ENCODE data around the gene ZNF213.

DNA sequence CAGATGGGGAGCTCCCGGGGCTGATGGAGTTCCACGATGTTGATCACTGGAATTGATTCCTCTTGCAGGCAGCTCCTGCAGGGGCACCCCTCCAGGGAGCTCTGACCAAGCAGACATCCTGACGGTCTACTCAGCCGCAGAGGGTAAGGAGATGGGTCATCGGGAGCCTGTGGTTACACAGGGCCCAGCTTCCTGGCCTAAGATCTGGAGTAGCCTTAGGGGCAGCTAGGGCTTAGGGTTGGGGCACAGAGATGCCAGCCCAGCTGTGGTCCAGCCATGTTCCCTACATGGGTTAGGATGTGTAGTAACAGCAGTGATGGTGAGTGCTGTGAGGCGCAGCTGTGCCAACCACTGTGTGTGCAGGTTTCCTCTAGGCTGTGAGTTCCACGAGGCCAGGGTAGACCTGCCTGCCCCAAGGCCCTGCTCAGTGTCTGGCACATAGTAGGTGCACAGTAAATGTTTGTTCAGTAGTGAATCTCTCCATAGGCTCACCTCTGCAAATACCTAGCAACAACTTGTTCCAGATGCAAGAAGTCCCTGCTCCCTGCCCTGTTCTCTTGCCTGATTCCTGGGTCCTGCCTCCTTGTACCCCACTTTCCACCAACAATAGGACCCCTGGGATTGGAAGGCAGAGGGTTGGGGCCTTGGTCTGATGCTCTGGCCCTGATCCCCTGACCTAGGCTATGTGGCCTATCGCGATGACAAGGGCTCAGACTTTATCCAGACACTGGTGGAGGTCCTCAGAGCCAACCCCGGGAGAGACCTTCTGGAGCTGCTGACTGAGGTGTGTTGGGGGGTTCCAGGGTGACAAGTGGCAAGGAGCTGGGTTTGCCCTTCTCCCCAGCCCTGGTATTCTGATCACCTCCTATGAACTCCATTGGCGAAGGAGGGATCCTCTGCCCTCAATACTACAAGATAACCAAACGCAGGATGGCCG, 13.7 kb downstream of the ZNF213 start:
- TF ChIP-seq EZH2 (IDR thresholded peaks at IDR 0.05; ENCODE audit: low read depth, unreplicated experiment) (no peak), POLR2AphosphoS5 (IDR thresholded peaks at IDR 0.05; ENCODE audit: low read depth) (no peak), EZH2phosphoT487 (IDR thresholded peaks at IDR 0.05; ENCODE audit: unreplicated experiment) (no peak), ZNF114 (CRISPR knock-in tag; IDR thresholded peaks at IDR 0.05) (no peak), NANOG (IDR thresholded peaks at IDR 0.05; ENCODE audit: borderline replicate concordance) (no peak), ZNF331 (CRISPR knock-in tag; IDR thresholded peaks at IDR 0.05; ENCODE audit: low read depth) (no peak), CREB1 (CRISPR knock-in tag; IDR thresholded peaks at IDR 0.05; ENCODE audit: low read depth) (no peak)
- TF ChIP-seq, protein P1, sequence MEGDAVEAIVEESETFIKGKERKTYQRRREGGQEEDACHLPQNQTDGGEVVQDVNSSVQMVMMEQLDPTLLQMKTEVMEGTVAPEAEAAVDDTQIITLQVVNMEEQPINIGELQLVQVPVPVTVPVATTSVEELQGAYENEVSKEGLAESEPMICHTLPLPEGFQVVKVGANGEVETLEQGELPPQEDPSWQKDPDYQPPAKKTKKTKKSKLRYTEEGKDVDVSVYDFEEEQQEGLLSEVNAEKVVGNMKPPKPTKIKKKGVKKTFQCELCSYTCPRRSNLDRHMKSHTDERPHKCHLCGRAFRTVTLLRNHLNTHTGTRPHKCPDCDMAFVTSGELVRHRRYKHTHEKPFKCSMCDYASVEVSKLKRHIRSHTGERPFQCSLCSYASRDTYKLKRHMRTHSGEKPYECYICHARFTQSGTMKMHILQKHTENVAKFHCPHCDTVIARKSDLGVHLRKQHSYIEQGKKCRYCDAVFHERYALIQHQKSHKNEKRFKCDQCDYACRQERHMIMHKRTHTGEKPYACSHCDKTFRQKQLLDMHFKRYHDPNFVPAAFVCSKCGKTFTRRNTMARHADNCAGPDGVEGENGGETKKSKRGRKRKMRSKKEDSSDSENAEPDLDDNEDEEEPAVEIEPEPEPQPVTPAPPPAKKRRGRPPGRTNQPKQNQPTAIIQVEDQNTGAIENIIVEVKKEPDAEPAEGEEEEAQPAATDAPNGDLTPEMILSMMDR (conservative IDR thresholded peaks at IDR 0.05; ENCODE audit: low read depth in 2 of 2): no peak
- TF ChIP-seq, protein P2, sequence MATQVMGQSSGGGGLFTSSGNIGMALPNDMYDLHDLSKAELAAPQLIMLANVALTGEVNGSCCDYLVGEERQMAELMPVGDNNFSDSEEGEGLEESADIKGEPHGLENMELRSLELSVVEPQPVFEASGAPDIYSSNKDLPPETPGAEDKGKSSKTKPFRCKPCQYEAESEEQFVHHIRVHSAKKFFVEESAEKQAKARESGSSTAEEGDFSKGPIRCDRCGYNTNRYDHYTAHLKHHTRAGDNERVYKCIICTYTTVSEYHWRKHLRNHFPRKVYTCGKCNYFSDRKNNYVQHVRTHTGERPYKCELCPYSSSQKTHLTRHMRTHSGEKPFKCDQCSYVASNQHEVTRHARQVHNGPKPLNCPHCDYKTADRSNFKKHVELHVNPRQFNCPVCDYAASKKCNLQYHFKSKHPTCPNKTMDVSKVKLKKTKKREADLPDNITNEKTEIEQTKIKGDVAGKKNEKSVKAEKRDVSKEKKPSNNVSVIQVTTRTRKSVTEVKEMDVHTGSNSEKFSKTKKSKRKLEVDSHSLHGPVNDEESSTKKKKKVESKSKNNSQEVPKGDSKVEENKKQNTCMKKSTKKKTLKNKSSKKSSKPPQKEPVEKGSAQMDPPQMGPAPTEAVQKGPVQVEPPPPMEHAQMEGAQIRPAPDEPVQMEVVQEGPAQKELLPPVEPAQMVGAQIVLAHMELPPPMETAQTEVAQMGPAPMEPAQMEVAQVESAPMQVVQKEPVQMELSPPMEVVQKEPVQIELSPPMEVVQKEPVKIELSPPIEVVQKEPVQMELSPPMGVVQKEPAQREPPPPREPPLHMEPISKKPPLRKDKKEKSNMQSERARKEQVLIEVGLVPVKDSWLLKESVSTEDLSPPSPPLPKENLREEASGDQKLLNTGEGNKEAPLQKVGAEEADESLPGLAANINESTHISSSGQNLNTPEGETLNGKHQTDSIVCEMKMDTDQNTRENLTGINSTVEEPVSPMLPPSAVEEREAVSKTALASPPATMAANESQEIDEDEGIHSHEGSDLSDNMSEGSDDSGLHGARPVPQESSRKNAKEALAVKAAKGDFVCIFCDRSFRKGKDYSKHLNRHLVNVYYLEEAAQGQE (IDR thresholded peaks at IDR 0.05; ENCODE audit: unreplicated experiment): no peak
- TF ChIP-seq, protein P3, sequence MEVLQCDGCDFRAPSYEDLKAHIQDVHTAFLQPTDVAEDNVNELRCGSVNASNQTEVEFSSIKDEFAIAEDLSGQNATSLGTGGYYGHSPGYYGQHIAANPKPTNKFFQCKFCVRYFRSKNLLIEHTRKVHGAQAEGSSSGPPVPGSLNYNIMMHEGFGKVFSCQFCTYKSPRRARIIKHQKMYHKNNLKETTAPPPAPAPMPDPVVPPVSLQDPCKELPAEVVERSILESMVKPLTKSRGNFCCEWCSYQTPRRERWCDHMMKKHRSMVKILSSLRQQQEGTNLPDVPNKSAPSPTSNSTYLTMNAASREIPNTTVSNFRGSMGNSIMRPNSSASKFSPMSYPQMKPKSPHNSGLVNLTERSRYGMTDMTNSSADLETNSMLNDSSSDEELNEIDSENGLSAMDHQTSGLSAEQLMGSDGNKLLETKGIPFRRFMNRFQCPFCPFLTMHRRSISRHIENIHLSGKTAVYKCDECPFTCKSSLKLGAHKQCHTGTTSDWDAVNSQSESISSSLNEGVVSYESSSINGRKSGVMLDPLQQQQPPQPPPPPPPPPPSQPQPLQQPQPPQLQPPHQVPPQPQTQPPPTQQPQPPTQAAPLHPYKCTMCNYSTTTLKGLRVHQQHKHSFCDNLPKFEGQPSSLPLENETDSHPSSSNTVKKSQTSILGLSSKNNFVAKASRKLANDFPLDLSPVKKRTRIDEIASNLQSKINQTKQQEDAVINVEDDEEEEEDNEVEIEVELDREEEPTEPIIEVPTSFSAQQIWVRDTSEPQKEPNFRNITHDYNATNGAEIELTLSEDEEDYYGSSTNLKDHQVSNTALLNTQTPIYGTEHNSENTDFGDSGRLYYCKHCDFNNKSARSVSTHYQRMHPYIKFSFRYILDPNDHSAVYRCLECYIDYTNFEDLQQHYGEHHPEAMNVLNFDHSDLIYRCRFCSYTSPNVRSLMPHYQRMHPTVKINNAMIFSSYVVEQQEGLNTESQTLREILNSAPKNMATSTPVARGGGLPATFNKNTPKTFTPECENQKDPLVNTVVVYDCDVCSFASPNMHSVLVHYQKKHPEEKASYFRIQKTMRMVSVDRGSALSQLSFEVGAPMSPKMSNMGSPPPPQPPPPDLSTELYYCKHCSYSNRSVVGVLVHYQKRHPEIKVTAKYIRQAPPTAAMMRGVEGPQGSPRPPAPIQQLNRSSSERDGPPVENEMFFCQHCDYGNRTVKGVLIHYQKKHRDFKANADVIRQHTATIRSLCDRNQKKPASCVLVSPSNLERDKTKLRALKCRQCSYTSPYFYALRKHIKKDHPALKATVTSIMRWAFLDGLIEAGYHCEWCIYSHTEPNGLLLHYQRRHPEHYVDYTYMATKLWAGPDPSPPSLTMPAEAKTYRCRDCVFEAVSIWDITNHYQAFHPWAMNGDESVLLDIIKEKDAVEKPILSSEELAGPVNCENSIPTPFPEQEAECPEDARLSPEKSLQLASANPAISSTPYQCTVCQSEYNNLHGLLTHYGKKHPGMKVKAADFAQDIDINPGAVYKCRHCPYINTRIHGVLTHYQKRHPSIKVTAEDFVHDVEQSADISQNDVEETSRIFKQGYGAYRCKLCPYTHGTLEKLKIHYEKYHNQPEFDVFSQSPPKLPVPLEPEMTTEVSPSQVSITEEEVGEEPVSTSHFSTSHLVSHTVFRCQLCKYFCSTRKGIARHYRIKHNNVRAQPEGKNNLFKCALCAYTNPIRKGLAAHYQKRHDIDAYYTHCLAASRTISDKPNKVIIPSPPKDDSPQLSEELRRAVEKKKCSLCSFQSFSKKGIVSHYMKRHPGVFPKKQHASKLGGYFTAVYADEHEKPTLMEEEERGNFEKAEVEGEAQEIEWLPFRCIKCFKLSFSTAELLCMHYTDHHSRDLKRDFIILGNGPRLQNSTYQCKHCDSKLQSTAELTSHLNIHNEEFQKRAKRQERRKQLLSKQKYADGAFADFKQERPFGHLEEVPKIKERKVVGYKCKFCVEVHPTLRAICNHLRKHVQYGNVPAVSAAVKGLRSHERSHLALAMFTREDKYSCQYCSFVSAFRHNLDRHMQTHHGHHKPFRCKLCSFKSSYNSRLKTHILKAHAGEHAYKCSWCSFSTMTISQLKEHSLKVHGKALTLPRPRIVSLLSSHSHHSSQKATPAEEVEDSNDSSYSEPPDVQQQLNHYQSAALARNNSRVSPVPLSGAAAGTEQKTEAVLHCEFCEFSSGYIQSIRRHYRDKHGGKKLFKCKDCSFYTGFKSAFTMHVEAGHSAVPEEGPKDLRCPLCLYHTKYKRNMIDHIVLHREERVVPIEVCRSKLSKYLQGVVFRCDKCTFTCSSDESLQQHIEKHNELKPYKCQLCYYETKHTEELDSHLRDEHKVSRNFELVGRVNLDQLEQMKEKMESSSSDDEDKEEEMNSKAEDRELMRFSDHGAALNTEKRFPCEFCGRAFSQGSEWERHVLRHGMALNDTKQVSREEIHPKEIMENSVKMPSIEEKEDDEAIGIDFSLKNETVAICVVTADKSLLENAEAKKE (CRISPR knock-in tag; IDR thresholded peaks at IDR 0.05): no peak
- TF ChIP-seq, protein P4, sequence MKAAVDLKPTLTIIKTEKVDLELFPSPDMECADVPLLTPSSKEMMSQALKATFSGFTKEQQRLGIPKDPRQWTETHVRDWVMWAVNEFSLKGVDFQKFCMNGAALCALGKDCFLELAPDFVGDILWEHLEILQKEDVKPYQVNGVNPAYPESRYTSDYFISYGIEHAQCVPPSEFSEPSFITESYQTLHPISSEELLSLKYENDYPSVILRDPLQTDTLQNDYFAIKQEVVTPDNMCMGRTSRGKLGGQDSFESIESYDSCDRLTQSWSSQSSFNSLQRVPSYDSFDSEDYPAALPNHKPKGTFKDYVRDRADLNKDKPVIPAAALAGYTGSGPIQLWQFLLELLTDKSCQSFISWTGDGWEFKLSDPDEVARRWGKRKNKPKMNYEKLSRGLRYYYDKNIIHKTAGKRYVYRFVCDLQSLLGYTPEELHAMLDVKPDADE (IDR thresholded peaks at IDR 0.05): no peak
